HG03159 (cell line): Measurements from ENCODE around the gene DEGS2.
"Not testable (repeated sequence)": the region's sequence is repeated elsewhere in the genome, so short reads cannot be mapped to it uniquely, and the experiment has no call there.

Experiments used
- ATAC-seq: cut with Tn5 transposase; IDR thresholded peaks from one replicate; pipeline ENCODE4 v1.9.1; 2021; ENCODE audit warnings: mild to moderate bottlenecking, moderate library complexity; ENCODE audit not compliant: unreplicated experiment

Gene DEGS2

DNA sequence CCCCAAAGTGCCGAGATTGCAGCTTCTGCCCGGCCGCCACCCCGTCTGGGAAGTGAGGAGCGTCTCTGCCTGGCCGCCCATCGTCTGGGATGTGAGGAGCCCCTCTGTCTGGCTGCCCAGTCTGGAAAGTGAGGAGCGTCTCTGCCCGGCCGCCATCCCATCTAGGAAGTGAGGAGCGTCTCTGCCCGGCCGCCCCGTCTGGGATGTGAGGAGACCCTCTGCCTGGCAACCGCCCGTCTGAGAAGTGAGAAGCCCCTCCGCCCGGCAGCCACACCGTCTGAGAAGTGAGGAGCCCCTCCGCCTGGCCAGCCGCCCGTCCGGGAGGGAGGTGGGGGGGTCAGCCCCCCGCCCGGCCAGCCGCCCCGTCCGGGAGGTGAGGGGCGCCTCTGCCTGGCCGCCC, 21.2 kb upstream of the DEGS2 start:
- not testable (repeated sequence) for ATAC-seq

GRCh38 chr14:100178691-100179090, 19.2 kb upstream of the DEGS2 start:
- ATAC-seq, result no peak

- ATAC-seq, result no peak
Measured at GRCh38 chr14:100176811-100177327, 17.4 kb upstream of the DEGS2 start.

DNA sequence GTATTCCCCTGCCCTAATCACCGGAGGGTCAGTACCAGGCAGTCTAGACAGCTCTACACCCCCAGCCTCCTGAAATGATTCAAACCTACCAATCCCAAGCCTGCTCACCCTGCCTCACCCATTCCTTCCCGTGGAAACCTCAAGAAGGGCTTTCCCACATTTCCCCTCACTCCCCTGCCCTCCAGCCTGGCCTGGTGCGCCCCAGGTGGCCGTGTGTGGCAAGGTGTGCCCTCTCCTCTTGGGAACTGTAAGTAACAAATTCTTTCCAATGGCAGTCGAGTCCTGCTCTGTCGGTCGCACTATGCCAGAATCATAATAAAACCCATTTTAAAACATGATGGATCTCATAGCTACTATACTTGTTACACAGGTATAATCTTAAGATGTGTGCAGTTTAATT, 13.9 kb upstream of the DEGS2 start:
- no peak for ATAC-seq

GRCh38 chr14:100172811-100173210, 13.4 kb upstream of the DEGS2 start:
- no peak for ATAC-seq

- no peak for ATAC-seq
Measured at GRCh38 chr14:100170880-100171279, 11.4 kb upstream of the DEGS2 start.

GRCh38 chr14:100168506-100168905, 9.1 kb upstream of the DEGS2 start:
- ATAC-seq, result no peak

- ATAC-seq, result no peak
Measured at GRCh38 chr14:100165831-100166440, 6.5 kb upstream of the DEGS2 start.

- ATAC-seq, result no peak
Measured at GRCh38 chr14:100165376-100165775, 5.9 kb upstream of the DEGS2 start.

DNA sequence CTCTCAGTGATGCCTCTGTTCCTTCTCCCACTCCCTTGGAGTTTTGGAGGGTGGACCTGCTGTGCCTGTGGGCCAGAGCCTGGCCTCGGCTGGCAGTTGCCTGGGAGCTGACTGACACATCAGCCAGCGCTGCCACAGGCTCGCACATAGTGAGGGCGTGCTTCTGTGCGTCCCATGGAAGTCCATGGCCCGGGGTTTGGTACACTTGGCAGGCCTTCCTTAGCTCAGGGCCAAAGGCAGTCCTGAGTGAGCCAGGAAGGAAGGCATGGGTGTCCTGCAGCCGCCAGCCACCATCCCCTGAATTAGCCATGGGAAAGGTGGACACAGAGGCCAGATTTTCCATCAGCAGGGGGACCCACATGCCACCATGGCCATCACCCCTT, 1.1 kb upstream of the DEGS2 start:
- ATAC-seq, result no peak

- ATAC-seq, result peak; percentile 16
Measured at GRCh38 chr14:100159865-100160533, 554 bp upstream of the DEGS2 start.

DNA sequence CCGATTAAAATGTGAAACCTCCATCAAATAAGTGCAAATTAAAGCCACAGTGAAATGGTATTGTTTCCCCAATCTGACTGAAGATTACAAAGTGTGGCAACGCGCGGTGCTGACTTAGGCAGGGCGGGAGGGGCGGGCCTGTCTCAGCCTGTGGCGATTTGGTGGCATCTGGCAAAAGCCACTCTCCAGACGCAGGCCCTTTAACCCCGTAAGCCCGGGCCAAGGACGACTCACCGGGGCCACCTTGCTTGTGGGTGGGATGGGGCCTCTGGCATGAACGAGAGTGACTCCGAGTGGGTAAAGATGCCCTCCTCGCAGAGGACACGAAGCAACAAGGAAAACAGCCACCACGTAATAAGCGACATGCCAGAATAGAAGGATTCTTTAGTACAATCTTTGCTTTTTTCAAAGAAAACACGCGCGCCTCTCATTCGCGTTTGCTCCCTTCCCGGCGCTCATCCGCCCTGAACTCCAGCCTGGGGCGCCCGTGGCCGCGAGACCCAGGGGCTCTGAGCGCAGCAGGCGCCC, 815 bp downstream of the DEGS2 start:
- ATAC-seq, result no peak

DNA sequence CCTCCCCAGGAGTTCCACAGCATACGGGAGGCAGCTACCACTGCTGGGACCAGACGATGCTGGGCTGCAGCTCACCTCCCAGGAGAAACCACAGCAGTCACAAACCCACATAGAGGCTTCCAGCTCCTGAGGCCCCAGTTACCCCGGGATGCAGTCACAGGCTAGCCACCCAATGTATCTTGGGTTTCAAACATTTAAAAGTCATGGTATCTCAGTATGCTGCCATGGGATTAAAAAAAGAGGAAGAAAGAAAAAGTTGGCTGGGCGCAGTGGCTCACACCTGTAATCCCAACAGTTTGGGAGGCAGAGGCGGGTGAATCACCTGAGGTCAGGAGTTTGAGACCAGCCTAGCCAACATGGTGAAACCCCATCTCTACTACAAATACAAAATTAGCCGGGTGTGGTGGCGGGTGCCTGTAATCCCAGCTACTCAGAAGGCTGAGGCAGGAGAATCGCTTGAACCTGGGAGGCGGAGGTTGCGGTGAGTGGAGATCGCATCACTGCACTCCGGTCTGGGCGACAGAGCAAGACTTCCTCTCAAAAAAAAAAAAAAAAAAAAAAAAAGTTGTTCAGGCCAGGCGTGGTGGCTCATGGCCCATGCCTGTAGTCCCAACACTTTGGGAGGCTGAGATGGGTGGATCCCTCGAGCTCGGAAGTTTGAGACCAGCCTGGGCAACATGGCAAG, 1.8 kb downstream of the DEGS2 start:
- ATAC-seq, result not testable (repeated sequence)

- no peak for ATAC-seq
Measured at GRCh38 chr14:100156776-100157175, 2.7 kb downstream of the DEGS2 start.

DNA sequence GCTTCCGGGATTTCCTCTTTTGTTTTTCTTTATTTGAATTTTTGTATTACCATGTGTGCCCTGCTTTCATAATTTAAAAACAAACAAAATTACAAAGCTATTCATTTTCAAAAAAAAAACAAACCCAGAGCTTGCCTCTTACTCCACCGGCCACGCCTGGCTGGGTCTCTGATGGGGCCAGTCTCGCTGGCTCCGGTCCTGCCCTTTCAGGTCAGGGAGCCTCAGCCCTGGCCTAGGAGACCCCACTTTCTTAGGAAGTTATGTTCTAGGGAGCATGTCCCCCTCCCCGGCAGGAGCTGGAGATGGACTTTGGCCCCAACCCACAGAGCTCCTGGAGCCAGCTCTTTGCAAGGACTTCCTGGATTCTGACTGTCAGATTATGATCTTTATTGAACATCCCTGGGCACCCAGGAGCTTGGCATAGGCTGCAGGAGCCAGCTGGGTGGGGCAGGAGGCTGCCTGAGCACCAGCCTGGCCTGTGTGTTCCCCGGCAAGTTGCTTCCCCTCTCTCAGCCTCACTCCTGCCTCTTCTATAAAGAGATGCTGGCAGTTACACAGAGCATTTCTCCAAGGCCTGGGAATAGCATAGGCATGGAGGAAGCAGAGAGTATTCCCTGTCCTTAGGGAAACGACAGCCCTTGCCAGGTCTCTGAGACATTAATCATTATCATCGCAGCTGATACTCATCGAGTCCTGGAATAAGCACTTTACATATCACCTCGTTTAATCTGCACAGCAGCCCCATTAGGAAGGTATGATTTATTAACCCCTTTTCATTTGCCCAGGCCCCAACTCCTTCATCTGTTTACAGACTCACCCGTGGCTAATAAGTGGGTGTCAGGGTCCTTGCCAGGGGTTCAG, 3.5 kb downstream of the DEGS2 start:
- no peak for ATAC-seq

DNA sequence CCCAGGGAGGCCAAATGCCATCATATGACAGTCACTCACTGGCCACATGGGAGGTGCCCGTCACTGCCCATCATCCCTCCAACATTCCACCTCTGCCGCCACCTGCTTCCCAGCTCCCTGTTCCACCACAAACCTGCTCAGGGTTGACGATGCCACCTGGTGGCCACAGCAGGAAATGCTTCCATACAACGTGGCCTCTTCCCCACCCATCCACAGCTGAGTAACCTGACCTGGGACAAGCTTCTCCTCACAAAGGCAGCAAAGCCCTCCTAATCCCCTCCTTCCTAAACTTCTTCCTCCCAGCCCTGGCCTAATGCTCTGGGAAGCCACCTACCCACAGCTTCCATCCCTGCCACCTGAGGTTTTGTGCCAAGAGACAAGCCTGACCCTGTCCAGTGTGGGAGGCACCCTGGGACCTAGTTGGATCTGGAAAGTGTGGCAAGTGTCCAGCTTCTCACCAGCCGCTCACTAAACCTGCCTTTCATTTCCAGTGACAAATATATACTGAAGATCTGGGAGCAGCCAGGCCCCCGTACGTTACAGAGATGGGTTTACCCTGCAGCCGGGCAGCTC, 4.3 kb downstream of the DEGS2 start:
- no peak for ATAC-seq

DNA sequence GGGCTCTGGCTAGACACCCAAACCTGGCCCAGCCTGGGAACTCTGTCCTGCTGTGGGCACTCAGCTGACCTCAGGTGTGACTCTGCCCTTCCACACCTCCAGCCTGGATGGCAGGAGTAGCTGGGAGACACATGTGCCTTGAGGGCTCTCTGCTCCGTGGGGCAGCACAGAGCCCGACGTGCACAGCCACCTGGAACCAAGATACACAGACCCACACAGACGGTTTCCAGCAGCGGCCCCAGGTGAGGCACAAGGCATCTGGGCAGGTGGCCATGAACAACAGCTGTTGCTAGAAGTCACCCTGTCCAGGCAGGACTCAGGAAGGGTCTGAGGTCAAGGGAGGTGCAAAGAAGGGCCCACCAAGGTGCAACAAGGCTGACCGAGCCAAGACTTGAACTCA, 5.9 kb downstream of the DEGS2 start:
- no peak for ATAC-seq

- no peak for ATAC-seq
Measured at GRCh38 chr14:100152091-100152490, 7.4 kb downstream of the DEGS2 start.

DNA sequence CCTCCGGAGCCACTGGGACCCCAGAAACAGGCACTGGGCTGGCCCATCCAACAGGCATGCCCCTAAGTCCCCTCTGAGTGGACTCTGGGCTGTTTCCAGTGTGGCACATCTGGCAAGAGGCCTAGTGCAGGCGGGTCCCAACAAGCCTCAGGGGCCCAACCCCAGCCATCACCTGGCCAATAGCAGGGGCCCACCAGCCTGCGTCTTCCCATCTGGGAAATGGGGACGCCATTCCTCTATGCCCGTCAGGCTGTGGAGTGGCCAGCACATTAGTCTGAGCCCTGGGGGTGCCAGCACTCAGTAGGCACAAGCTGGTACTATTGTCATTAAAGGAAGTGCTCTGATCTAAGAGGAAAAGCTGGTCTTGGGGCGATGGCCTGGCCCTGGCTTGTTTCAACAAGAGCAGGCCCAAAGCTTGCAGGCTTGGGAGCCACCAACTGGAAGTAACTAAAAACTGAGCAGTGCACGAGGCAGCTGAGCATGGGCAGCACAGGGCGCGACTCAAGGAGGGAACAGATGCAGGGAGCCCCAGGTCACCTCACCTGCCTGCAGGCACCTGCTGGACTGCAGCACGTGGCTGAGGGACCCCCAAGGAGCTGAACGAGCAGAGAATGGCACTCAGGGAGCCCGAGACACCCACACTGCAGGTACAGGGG, 8.4 kb downstream of the DEGS2 start:
- ATAC-seq, result no peak
